ENCODE results near the gene TMEM108.

The TMEM108 gene

GRCh38 chr3:133443649-133444422, 405.6 kb downstream of the TMEM108 start:
- Histone ChIP-seq H3K9ac (ENCODE audit: low read length) (no peak overlapping the region), H3K9me3 (ENCODE audit: control insufficient read depth, insufficient read depth, low read depth, low read length) (peaks cover 17% of the 10 kb centered on the region), H3K4me1 (ENCODE audit: control insufficient read depth, insufficient read depth, low read length) (no peaks in the 10 kb centered on the region), H3K4me3 (ENCODE audit: low read depth, low read length) (no peak overlapping the region), H3K27me3 (ENCODE audit: control insufficient read depth, insufficient read depth, low read length) (no peaks in the 10 kb centered on the region), H3K36me3 (ENCODE audit: control insufficient read depth, insufficient read depth, low read length) (no peaks in the 10 kb centered on the region), H3K27ac (ENCODE audit: low read depth, low read length) (no peak overlapping the region)

DNA sequence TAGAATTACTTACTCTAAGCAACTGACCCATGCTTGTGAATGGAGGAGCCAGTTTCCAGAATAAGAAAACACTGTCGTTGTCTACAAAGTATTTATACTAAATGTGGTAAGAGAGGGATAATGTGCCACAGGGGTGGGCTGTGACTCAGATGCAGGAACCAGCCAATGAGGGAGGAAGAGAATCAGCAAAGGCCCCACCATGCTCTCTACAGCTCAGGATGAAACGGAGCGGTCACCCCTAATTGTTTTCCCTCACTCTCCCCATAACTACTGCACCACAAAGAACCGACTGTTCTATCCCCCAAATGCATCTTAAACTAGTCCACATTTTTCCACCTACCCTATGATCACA, 406.2 kb downstream of the TMEM108 start:
- H3K9ac ChIP-seq (ENCODE audit: low read length): no peak overlapping the region
- H3K27ac ChIP-seq (ENCODE audit: low read depth, low read length): no peak overlapping the region

GRCh38 chr3:133445108-133445507, 406.9 kb downstream of the TMEM108 start:
- Histone ChIP-seq H3K4me1 (ENCODE audit: control insufficient read depth, insufficient read depth, low read length) (no peaks in the 10 kb centered on the region), H3K4me3 (ENCODE audit: low read depth, low read length) (no peak overlapping the region), H3K9ac (ENCODE audit: low read length) (no peak overlapping the region), H3K9me3 (ENCODE audit: control insufficient read depth, insufficient read depth, low read depth, low read length) (peaks cover 7% of the 10 kb centered on the region; the same call in 1 of the 2 replicates), H3K36me3 (ENCODE audit: control insufficient read depth, insufficient read depth, low read length) (no peaks in the 10 kb centered on the region), H3K27me3 (ENCODE audit: control insufficient read depth, insufficient read depth, low read length) (no peaks in the 10 kb centered on the region), H3K27ac (ENCODE audit: low read depth, low read length) (no peak overlapping the region)

More for the DNA sequence above, 406.2 kb downstream of the TMEM108 start:
- no peaks in the 10 kb centered on the region for H3K27me3 ChIP-seq (ENCODE audit: control insufficient read depth, insufficient read depth, low read length)
- H3K9me3 ChIP-seq (ENCODE audit: control insufficient read depth, insufficient read depth, low read depth, low read length): peaks cover 14% of the 10 kb centered on the region
- no peak overlapping the region for H3K4me3 ChIP-seq (ENCODE audit: low read depth, low read length)
- H3K4me1 ChIP-seq (ENCODE audit: control insufficient read depth, insufficient read depth, low read length): no peaks in the 10 kb centered on the region
- H3K36me3 ChIP-seq (ENCODE audit: control insufficient read depth, insufficient read depth, low read length): no peaks in the 10 kb centered on the region

All from HUES6 (cell line).